ENCODE measurements around the gene SEMA3B. TPM values are rescaled to one million over a fixed set of nuclear protein-coding genes. Genes with fewer than 3 reads are reported as not detected.

SEMA3B gene
- total RNA-seq, 4 donors from 2014 or later, result 59.5 to 423 (median 122) TPM

DNA sequence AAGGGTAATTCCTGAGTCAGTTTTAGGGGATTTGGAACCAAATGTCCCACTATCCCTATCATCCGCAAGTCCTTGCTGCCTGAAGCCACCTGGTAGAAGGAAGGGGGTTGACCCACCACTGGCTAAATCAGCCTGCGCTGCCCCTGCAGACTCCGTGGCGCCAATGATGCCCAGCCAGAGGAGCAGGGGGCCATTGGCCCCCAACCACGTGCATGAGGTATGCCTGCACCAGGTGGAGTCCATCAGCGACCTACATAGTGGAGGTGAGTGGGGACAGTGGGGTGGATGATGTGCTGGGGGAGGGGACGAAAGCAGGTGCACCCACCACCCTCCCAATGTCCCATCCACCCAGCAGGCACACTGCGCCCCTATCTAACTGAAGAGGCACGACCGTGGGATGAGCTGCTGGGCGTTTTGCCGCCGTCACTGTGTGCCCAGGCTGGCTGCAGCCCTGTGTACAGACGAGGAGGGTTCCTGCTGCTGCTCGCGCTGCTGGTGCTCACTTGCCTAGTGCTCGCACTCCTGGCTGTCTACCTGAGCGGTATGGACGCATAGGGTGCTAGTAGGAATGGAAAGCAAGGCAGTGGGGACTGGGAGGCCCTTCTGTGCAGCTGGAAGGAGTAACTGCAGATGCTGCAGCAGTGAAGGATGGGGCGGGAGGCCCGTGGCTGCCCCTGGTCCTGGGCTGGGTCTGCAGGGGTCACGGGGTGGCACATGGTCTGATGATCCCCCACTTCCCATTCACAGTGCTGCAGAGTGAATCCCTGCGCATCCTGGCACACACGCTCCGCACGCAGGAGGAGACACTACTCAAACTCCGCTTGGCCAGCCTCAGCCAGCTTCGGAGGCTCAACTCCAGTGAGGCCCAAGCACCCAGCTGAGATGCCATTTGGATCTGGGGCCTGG lies 17.6 kb downstream of the SEMA3B start:
- intact Hi-C loops (cut with DNase I; ENCODE audit: low total_unique reads), result no loop called here
- in situ Hi-C loops (cut with MboI; ENCODE audit: low pct_ligation_motif_present in 1 of 4, low pct_unique_long_range_greater_than_20kb in 1 of 4, low sequenced_read_pairs in 3 of 4), result no loop called here
- Histone ChIP-seq H3K36me3 (peaks cover 0 to 11% (median 6%) of the 10 kb centered on the region in 4 donors), H3K27ac (no peak overlapping the region), H3K4me3 (no peak overlapping the region), H3K27me3 (no peaks in the 10 kb centered on the region), H3K4me1 (peaks cover 7 to 13% (median 11%) of the 10 kb centered on the region in 4 donors), H3K9me3 (no peaks in the 10 kb centered on the region)
- TF ChIP-seq POLR2AphosphoS5 (IDR thresholded peaks at IDR 0.05) (no peak), POLR2A (IDR thresholded peaks at IDR 0.05) (no peak), EP300 (IDR thresholded peaks at IDR 0.05; ENCODE audit: low read depth) (no peak)
- TF ChIP-seq, protein P1, sequence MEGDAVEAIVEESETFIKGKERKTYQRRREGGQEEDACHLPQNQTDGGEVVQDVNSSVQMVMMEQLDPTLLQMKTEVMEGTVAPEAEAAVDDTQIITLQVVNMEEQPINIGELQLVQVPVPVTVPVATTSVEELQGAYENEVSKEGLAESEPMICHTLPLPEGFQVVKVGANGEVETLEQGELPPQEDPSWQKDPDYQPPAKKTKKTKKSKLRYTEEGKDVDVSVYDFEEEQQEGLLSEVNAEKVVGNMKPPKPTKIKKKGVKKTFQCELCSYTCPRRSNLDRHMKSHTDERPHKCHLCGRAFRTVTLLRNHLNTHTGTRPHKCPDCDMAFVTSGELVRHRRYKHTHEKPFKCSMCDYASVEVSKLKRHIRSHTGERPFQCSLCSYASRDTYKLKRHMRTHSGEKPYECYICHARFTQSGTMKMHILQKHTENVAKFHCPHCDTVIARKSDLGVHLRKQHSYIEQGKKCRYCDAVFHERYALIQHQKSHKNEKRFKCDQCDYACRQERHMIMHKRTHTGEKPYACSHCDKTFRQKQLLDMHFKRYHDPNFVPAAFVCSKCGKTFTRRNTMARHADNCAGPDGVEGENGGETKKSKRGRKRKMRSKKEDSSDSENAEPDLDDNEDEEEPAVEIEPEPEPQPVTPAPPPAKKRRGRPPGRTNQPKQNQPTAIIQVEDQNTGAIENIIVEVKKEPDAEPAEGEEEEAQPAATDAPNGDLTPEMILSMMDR (IDR thresholded peaks at IDR 0.05), result no peak
- DNase-seq, result no peak
- 88% methylated on average over 26 of the region's 28 CpGs; no CpG with 5 or more reads in 1 of the 2 donors for WGBS, 2 donors (ENCODE audit: low coverage in 1 of 2)

DNA sequence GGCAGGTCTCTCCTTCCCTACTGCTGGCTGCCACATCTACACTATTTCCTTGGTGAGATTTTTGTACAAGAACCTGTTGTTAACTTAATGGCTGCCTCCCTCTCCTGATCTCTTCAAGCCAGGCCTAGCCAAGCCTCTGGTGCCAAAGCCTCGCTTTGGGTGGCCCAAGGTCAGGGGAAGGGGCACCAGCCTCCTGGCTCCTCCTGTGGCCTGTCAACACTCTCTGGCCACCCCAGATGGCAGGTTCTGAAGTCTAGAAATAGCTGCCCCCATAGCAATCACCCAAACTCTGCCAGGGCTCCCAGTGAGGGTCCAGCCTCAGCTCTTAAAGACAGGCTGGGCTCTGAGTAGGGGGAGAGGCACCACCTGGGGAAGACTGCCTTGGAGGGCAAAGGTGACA lies 18.3 kb downstream of the SEMA3B start:
- Histone ChIP-seq H3K27ac (no peak overlapping the region), H3K9me3 (no peaks in the 10 kb centered on the region), H3K27me3 (no peaks in the 10 kb centered on the region), H3K4me1 (peaks cover 7 to 17% (median 12%) of the 10 kb centered on the region in 4 donors), H3K4me3 (no peak overlapping the region), H3K36me3 (peaks cover 0 to 11% (median 6%) of the 10 kb centered on the region in 4 donors)
- TF ChIP-seq POLR2AphosphoS5 (IDR thresholded peaks at IDR 0.05) (no peak), POLR2A (IDR thresholded peaks at IDR 0.05) (no peak), EP300 (IDR thresholded peaks at IDR 0.05; ENCODE audit: low read depth) (no peak)
- TF ChIP-seq, protein P1 (IDR thresholded peaks at IDR 0.05), result no peak
- no peak for DNase-seq
- WGBS, 2 donors (ENCODE audit: low coverage in 1 of 2), result 100% methylated on average over 1 of the region's 1 CpG; no CpG with 5 or more reads in 1 of the 2 donors
- in situ Hi-C loops (cut with MboI; ENCODE audit: low pct_ligation_motif_present in 1 of 4, low pct_unique_long_range_greater_than_20kb in 1 of 4, low sequenced_read_pairs in 3 of 4), result no loop called here
- intact Hi-C loops (cut with DNase I; ENCODE audit: low total_unique reads), result no loop called here

GRCh38 chr3:50288387-50289007 lies 19.6 kb downstream of the SEMA3B start:
- TF ChIP-seq, protein P1 (IDR thresholded peaks at IDR 0.05), result no peak
- TF ChIP-seq POLR2AphosphoS5 (IDR thresholded peaks at IDR 0.05), result no peak
- TF ChIP-seq EP300 (IDR thresholded peaks at IDR 0.05; ENCODE audit: low read depth), result no peak
- no peak for TF ChIP-seq POLR2A (IDR thresholded peaks at IDR 0.05)
- intact Hi-C loops (cut with DNase I; ENCODE audit: low total_unique reads), result no loop called here
- no peak overlapping the region for H3K27ac ChIP-seq
- WGBS, 2 donors (ENCODE audit: low coverage in 1 of 2), result 86 to 91% methylated on average over 9 to 23 of the region's 23 CpGs
- H3K4me3 ChIP-seq, result no peak overlapping the region
- in situ Hi-C loops (cut with MboI; ENCODE audit: low pct_ligation_motif_present in 1 of 4, low pct_unique_long_range_greater_than_20kb in 1 of 4, low sequenced_read_pairs in 3 of 4), result no loop called here
- no peaks in the 10 kb centered on the region for H3K27me3 ChIP-seq
- DNase-seq, result no peak
- no peaks in the 10 kb centered on the region for H3K9me3 ChIP-seq
- peaks cover 0 to 11% (median 6%) of the 10 kb centered on the region in 4 donors for H3K36me3 ChIP-seq
- H3K4me1 ChIP-seq, result peaks cover 13 to 25% (median 18%) of the 10 kb centered on the region in 4 donors

DNA sequence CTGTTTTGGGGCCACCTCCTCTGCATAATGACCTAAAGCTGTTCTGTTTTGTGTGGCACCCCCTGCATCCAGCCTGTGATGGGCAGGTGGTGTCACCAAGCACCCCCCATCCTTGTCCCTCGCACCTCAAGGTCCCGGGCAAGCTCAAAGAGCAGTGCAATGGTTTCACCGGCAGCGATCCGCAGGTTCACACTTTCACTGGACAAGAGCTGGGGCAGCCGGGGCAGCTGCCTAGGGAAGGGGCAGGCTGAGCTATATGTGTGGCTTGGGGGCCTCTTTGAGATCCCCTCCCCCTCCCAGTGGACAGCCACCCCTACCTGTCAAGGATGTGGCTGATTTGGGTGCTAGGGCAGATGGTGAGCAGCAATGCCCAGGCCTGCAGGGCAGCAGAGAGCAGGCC lies 20.2 kb downstream of the SEMA3B start:
- in situ Hi-C loops (cut with MboI; ENCODE audit: low pct_ligation_motif_present in 1 of 4, low pct_unique_long_range_greater_than_20kb in 1 of 4, low sequenced_read_pairs in 3 of 4), result no loop called here
- 97% methylated on average over 5 of the region's 6 CpGs; no CpG with 5 or more reads in 1 of the 2 donors for WGBS, 2 donors (ENCODE audit: low coverage in 1 of 2)
- peaks cover 0 to 11% (median 6%) of the 10 kb centered on the region in 4 donors for H3K36me3 ChIP-seq

More for the DNA sequence above, 20.2 kb downstream of the SEMA3B start:
- H3K27ac ChIP-seq, result no peak overlapping the region
- DNase-seq, result no peak
- peaks cover 13 to 25% (median 18%) of the 10 kb centered on the region in 4 donors for H3K4me1 ChIP-seq
- intact Hi-C loops (cut with DNase I; ENCODE audit: low total_unique reads), result no loop called here
- no peak for TF ChIP-seq POLR2AphosphoS5 (IDR thresholded peaks at IDR 0.05)
- TF ChIP-seq EP300 (IDR thresholded peaks at IDR 0.05; ENCODE audit: low read depth), result no peak
- TF ChIP-seq, protein P1 (IDR thresholded peaks at IDR 0.05), result no peak
- TF ChIP-seq POLR2A (IDR thresholded peaks at IDR 0.05), result no peak
- H3K9me3 ChIP-seq, result no peaks in the 10 kb centered on the region
- no peak overlapping the region for H3K4me3 ChIP-seq
- H3K27me3 ChIP-seq, result no peaks in the 10 kb centered on the region
